ENCODE results near the gene CDKN2A.

CDKN2A gene

DNA sequence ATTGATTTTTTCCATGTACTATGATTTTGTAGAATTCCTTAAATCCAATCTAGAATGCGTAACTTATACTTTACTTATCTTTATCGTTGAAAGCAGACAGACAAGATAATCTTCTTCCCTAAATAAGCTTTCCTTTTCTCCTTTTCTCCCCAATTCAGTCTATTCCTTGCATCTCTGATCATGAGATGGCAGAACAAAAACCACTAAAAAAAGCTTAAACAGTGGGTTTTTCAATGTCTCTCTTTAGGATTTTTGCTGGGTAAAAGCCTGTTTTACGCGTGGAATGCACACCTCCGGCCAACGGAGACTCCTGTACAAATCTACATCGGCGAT lies 14.2 kb upstream of the CDKN2A start:
- Histone ChIP-seq H4K20me1 (ENCODE audit: insufficient read depth, low read length) (peaks cover 25% of the 10 kb centered on the region), H3K27me3 (ENCODE audit: insufficient read depth, low read length, poor library complexity) (no peaks in the 10 kb centered on the region), H3K9me3 (ENCODE audit: insufficient read depth, low read length, severe bottlenecking) (no peaks in the 10 kb centered on the region), H3K4me1 (ENCODE audit: insufficient read depth, low read length) (peaks cover 38% of the 10 kb centered on the region), H3K36me3 (ENCODE audit: insufficient read depth, low read length) (peaks cover 60% of the 10 kb centered on the region), H2AFZ (ENCODE audit: low read depth, low read length) (no peak overlapping the region), H3K27ac (ENCODE audit: low read length) (no peak overlapping the region), H3K79me2 (ENCODE audit: insufficient read depth, low read length) (peaks cover 99% of the 10 kb centered on the region), H3K4me2 (ENCODE audit: insufficient read depth, low read length) (no peak overlapping the region), H3K4me3 (ENCODE audit: low read depth in 1 of 2, low read length in 2 of 2) (no peak overlapping the region), H3K9ac (ENCODE audit: low read depth, low read length) (no peak overlapping the region)
- TF ChIP-seq, protein P1, sequence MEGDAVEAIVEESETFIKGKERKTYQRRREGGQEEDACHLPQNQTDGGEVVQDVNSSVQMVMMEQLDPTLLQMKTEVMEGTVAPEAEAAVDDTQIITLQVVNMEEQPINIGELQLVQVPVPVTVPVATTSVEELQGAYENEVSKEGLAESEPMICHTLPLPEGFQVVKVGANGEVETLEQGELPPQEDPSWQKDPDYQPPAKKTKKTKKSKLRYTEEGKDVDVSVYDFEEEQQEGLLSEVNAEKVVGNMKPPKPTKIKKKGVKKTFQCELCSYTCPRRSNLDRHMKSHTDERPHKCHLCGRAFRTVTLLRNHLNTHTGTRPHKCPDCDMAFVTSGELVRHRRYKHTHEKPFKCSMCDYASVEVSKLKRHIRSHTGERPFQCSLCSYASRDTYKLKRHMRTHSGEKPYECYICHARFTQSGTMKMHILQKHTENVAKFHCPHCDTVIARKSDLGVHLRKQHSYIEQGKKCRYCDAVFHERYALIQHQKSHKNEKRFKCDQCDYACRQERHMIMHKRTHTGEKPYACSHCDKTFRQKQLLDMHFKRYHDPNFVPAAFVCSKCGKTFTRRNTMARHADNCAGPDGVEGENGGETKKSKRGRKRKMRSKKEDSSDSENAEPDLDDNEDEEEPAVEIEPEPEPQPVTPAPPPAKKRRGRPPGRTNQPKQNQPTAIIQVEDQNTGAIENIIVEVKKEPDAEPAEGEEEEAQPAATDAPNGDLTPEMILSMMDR (IDR thresholded peaks at IDR 0.05; ENCODE audit: borderline replicate concordance, extremely low read depth, low read length, poor library complexity, severe bottlenecking), result no peak
- TF ChIP-seq EZH2 (IDR thresholded peaks at IDR 0.05; ENCODE audit: borderline replicate concordance, low read depth, low read length, severe bottlenecking), result no peak
- no peak for DNase-seq
- no peak for ATAC-seq (ENCODE audit: insufficient read depth, low read depth)

DNA sequence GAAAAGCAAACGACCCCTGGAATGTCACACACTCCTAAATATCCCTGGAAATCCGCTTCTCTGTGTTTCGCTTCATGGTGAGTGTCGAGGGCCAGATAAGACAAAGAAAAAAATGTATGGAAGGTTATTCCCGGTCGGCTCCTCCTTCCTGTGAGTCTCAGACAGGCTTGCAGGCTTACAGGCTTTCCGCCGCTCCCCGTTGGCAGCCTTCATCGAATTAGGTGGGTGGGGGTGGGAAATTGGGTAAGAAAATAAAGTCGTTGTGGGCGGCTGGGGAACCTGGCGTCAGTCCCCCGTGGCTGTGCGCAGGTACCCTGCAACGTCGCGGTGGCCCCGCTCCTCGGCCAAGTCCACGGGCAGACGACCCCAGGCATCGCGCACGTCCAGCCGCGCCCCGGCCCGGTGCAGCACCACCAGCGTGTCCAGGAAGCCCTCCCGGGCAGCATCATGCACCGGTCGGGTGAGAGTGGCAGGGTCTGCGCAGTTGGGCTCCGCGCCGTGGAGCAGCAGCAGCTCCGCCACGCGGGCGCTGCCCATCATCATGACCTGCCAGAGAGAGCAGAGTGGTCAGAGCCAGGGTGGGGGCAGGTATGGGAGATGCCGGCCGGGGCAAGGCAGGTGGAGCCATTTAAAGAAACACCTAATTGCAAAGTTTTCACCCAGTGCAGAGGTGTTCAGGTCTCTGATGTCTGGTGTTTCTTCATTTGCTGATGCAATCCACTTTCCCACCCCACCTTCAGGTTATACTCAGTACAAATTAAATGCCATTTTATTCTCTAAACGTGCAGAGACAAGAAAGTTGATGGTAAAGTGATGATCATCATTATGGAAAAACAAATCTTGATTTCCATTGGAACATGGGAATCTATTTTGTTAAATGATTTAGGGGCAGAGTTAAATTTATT lies 11.8 kb upstream of the CDKN2A start:
- peak; percentile 51 for DNase-seq
- H3K4me1 ChIP-seq (ENCODE audit: insufficient read depth, low read length), result peaks cover 62% of the 10 kb centered on the region
- peak overlapping the region; percentile 24 to 61; a peak in 3 of 4 replicates for H3K4me3 ChIP-seq (ENCODE audit: low read depth in 1 of 2, low read length in 2 of 2)
- peaks cover 36% of the 10 kb centered on the region for H3K36me3 ChIP-seq (ENCODE audit: insufficient read depth, low read length)
- H3K27me3 ChIP-seq (ENCODE audit: insufficient read depth, low read length, poor library complexity), result no peaks in the 10 kb centered on the region
- H3K27ac ChIP-seq (ENCODE audit: low read length), result peak overlapping the region; percentile 97
- peak overlapping the region; percentile 53 for H2AFZ ChIP-seq (ENCODE audit: low read depth, low read length)
- H3K9me3 ChIP-seq (ENCODE audit: insufficient read depth, low read length, severe bottlenecking), result no peaks in the 10 kb centered on the region
- peak overlapping the region; percentile 66 for H3K4me2 ChIP-seq (ENCODE audit: insufficient read depth, low read length)
- TF ChIP-seq, protein P1 (IDR thresholded peaks at IDR 0.05; ENCODE audit: borderline replicate concordance, extremely low read depth, low read length, poor library complexity, severe bottlenecking), result peak; percentile 17
- no peak for TF ChIP-seq EZH2 (IDR thresholded peaks at IDR 0.05; ENCODE audit: borderline replicate concordance, low read depth, low read length, severe bottlenecking)
- H4K20me1 ChIP-seq (ENCODE audit: insufficient read depth, low read length), result peaks cover 18% of the 10 kb centered on the region
- ATAC-seq (ENCODE audit: insufficient read depth, low read depth), result peak; percentile 53
- H3K9ac ChIP-seq (ENCODE audit: low read depth, low read length), result peak overlapping the region; percentile 76
- H3K79me2 ChIP-seq (ENCODE audit: insufficient read depth, low read length), result peaks cover 100% of the 10 kb centered on the region

DNA sequence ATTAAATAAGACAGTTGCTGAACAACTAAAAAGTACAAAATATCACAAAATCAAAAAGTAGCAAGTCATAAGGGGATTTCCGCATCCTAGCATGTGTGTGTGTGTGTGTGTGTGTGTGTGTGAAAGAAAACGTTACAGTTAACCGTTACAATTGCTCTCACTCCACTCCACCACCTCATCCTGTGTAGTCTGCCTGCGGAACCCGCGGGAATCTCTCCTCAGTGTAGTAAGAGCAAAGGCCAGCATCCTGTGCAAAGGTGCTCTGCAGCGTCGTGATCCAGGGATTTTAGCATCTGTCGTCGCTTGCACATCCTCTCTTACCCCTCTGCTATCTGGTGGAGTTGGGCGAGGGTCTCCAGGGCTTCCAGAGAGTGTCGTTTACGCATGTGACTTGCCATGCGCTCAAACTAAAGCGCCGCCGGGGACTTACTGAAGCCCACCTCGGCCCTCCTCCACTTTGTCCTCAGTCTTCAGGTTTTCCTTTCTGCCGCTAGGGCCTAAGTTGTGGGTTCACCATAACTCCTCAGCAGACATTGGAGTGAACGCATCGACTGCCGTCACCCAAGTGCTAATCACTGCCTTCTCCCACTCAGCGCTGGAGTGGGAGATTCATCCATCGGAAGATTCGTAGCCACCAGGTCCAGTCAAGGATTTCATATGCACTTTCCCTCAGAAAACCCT lies 11.0 kb upstream of the CDKN2A start:
- peak overlapping the region; percentile 50 for H2AFZ ChIP-seq (ENCODE audit: low read depth, low read length)
- DNase-seq, result peak; percentile 81
- peak overlapping the region; percentile 24 to 61; a peak in 3 of 4 replicates for H3K4me3 ChIP-seq (ENCODE audit: low read depth in 1 of 2, low read length in 2 of 2)
- no peaks in the 10 kb centered on the region for H3K9me3 ChIP-seq (ENCODE audit: insufficient read depth, low read length, severe bottlenecking)
- H3K4me1 ChIP-seq (ENCODE audit: insufficient read depth, low read length), result peaks cover 70% of the 10 kb centered on the region
- H3K27ac ChIP-seq (ENCODE audit: low read length), result peak overlapping the region; percentile 97
- H4K20me1 ChIP-seq (ENCODE audit: insufficient read depth, low read length), result peaks cover 13% of the 10 kb centered on the region
- no peaks in the 10 kb centered on the region for H3K27me3 ChIP-seq (ENCODE audit: insufficient read depth, low read length, poor library complexity)
- peak; percentile 81 for ATAC-seq (ENCODE audit: insufficient read depth, low read depth)
- peaks cover 100% of the 10 kb centered on the region for H3K79me2 ChIP-seq (ENCODE audit: insufficient read depth, low read length)
- H3K36me3 ChIP-seq (ENCODE audit: insufficient read depth, low read length), result peaks cover 30% of the 10 kb centered on the region
- H3K4me2 ChIP-seq (ENCODE audit: insufficient read depth, low read length), result peak overlapping the region; percentile 66
- peak overlapping the region; percentile 76 for H3K9ac ChIP-seq (ENCODE audit: low read depth, low read length)
- no peak for TF ChIP-seq EZH2 (IDR thresholded peaks at IDR 0.05; ENCODE audit: borderline replicate concordance, low read depth, low read length, severe bottlenecking)
- TF ChIP-seq, protein P1 (IDR thresholded peaks at IDR 0.05; ENCODE audit: borderline replicate concordance, extremely low read depth, low read length, poor library complexity, severe bottlenecking), result peak; percentile 37

Data from DND-41 (cell line).